GM21526 (cell line): ENCODE data around the gene CEMP1.
A peak's percentile ranks its signal among the peaks of the same experiment; 100 is the strongest.
"Not testable (repeated sequence)": the region's sequence is repeated elsewhere in the genome, so short reads cannot be mapped to it uniquely, and the experiment has no call there.

Experiments
- ATAC-seq: cut with Tn5 transposase; IDR thresholded peaks from one replicate; pipeline ENCODE4 v1.9.1; 2021; ENCODE audit warnings: moderate library complexity; ENCODE audit not compliant: unreplicated experiment, low FRiP score

The CEMP1 gene, protein sequence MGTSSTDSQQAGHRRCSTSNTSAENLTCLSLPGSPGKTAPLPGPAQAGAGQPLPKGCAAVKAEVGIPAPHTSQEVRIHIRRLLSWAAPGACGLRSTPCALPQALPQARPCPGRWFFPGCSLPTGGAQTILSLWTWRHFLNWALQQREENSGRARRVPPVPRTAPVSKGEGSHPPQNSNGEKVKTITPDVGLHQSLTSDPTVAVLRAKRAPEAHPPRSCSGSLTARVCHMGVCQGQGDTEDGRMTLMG

DNA sequence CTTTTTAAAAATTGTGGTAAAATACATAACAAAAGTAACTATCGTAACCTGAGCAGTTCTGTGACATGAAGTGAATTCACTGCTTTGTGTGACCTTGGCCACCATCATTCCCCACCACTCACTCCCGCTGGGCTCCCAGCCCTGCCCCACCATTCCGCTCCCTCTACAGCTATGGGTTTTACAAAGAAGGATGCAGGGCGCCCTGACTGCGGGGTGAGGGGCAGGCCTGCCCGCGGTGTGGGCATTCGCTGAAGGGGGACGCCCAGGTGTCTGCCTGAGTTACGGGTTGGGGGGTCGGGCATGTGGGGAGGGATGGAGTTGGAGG is at the start of gene CEMP1:
CEMP1 (minus strand) TSS at position 38 of the 325 bp plus-strand sequence. CDS start 335 bp downstream, outside the sequence.
- no peak for ATAC-seq

DNA sequence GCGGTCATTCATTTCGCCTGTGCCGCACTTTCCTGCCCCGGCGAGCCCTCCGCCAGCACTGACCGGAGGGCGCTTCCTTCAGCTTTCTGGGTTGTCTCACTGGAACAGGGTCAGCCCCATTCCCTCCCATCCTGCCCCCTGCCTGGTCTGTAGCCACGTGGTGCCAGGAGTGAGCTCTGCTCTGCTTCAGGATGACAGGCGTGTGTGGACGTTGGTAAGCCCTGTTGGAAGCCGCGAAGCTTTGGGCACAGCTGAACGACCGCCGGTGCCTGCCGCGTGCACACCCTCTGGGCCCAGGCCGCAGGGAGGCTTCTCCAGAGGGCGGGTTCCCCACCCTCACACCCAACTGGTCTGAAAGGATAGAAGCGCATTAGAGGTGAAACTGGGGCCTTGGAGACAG is 49.6 kb upstream of the CEMP1 start:
- ATAC-seq = not testable (repeated sequence)

DNA sequence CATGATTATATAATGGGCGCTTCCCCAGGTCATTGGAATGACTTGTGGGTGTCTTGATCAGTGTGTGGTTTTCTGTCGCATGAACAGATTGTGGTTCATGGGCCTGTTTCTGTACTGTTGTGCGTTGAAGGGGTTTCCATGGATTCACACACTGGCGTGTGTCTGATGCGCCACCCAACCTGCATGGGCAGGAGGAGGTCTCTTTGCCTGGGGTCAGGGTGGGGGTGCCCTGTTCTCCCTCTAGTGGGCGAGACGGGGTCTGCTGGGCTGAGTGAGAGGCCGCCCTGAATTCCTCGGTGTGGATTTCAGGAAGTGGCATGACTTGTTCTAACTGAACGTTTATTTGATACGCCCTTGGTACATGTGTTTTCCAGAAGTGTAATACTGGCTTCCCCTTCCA is 48.9 kb upstream of the CEMP1 start:
- ATAC-seq = not testable (repeated sequence)

DNA sequence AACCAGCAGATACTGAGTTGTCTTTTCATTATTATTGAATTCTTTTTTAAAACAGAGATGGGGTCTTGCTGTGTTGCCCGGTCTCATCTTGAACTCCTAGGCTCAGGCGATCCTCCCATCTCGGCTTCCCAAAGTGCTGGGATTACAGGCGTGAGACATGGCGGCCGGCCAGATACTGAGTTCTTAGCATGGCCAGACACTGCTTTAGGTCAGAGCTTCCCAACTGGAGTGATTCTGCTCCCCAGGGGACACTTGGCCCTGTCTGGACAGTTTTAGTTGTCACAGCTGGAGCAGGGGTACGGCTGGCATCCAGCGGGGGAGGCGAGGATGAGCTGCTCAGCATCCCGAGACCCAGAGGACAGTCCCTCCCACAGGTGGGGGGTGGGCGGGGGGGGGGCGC is 47.7 kb upstream of the CEMP1 start:
- ATAC-seq = not testable (repeated sequence)

DNA sequence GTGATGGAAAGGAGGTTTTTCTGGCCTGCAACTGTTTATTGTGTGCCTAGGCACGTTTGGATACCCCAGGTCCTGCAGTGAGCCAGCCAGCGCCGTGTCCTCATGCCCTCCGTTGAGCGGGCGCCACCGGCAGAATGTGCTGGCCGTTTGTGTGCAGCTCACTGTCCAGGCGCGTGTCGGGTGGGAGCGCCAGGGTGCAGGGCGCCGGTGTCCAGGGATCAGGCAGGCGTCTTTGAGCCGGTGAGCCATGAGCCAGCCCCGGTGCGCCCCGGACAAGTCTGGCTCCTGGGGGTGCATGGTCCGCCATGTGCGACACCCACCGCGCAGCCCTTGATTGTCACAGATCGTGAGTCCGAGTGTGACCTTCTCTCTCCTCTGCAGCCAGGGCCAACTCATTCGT is 45.8 kb upstream of the CEMP1 start:
- not testable (repeated sequence) for ATAC-seq

DNA sequence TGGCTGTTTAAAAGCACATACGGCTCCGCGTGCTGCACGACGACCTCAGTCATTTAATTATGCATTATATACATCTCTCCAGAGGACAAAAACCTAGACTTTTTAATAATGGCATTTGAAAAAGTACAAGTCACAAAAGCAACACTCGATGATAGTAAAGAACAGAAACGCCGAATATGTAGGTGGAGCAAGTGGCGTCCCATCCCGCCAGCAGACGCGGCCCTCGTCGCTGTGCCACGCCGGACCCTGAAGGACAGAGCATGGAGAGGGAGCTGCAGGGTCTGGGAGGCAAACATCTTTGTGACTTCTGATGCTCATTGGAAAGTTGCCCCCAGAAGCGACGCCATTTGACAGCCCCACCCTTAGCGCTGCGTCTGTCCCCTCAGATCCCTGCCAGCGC is 44.6 kb upstream of the CEMP1 start:
- ATAC-seq = not testable (repeated sequence)

DNA sequence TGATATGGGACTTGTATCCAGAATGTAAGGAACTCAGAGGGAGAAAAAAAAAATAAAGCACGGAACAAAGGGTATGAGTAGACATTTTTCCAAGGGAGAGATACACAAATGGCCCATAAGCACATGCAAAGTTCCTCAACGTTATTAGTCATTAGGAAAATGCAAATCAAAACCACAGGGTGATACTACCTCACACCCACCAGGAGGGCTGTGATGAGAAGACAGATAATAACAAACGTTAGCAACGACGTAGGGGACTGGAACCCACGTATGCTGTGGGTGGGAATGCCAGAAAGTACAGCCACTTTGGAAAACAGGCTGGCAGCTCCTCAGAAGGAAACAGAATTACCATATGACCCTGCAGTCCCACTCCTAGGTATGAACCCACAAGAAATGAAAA is 41.5 kb upstream of the CEMP1 start:
- ATAC-seq = not testable (repeated sequence)

DNA sequence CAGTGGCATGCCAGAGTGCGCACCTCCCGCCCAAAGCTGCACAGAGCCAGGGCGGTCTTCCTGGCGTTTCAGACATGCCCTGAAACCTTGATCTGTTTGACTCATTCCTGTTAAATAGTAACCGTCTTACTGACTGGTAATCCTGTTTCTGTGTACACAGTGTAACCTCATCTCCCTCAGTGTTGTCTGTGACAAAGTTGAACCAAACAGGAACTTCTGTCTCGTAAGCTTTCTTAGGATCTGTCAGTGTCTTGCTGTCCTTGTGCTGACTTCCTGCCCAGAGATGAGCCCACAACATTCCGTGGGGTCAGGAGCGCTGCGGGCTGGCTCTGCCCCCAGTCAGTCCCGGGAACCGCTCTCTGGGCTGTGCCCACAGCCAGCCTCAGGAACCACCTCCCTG is 37.4 kb upstream of the CEMP1 start:
- not testable (repeated sequence) for ATAC-seq

DNA sequence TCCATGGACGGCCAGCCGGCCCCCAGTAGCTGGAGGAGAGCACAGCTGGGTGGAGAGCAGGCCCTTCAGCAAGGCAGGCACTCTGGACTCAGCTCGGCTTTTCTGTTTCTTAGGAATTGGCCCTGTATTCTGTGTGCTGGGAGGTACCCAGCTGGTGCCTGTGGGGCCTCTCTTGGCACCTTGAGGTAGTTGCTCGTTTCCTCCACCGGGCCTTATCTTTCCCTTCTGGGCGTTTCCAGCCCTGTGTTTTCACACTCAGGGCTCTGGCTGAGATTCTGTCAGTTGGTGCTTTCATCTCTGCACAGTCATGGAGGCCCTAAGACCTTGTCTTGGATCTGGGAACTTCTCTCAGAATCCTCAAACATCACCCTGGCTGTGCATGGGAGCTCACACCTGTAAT is 36.3 kb upstream of the CEMP1 start:
- ATAC-seq = not testable (repeated sequence)

DNA sequence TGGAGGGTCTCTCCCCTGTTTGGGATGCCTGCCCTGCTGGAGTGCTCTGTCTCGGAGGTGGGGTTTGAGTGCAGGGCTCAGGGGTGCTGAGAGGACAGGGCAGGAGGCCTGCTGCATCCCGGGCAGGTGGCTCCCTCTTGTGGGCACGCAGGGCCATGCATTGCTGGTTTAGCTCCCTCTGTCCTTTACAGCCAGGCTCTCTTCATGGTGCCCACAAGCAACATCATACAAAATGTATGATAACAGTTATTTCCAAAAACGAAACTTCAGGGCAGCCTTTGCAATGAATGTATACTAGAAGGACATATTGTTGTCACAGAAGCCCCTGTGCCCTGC is 29.6 kb upstream of the CEMP1 start:
- not testable (repeated sequence) for ATAC-seq

DNA sequence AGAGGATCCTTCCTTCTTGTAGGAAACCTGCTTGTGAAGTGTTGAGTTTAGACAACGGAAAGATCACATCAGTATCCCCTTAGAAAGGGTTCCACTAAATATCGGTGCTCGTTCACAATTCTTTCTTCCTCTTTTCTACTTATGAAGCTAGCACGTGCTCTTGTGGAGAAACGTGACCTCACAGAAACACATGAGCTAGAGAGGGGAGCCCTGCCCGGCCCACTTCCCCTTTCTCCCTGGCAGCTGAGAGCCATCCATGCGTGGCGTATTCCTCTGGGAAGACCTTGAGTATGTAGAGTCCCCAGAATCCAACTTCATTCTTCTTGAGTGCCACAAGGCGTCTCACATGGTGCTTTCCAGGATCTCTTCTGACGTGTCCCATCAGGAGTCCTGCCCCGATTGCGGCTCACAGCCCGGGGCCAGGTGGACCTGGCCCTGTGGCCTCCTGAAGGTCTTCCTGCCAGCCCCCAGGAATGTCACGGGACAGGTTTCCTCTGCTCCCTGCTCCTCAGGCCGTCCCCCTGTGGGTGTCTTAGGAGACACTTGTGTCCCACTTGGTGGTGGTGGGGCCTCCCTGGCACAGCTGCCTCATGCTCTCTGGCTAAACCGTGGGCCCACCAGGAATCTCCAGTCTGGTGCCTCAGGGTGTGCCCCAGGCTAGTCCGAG is 29.1 kb upstream of the CEMP1 start:
- peak; percentile 45 for ATAC-seq

DNA sequence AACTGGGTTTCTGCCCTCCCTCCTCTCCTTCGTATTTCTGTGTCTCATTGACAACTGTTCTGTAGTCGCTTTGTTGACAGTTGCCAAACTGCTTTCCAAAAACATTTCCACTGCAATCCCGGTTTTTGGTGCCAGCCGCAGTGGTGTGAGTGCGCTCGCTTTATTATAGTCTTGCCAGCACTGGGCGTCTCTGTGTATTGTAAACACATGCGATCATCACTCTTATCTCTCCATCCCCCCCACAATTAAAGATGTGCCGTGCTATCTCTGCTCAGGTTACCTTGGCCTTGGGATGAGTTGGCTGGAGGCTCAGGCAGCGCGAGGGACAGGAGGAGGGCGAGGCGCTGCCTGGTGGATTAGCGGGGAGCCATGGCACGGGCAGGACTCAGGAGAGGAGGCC is 25.9 kb upstream of the CEMP1 start:
- not testable (repeated sequence) for ATAC-seq

DNA sequence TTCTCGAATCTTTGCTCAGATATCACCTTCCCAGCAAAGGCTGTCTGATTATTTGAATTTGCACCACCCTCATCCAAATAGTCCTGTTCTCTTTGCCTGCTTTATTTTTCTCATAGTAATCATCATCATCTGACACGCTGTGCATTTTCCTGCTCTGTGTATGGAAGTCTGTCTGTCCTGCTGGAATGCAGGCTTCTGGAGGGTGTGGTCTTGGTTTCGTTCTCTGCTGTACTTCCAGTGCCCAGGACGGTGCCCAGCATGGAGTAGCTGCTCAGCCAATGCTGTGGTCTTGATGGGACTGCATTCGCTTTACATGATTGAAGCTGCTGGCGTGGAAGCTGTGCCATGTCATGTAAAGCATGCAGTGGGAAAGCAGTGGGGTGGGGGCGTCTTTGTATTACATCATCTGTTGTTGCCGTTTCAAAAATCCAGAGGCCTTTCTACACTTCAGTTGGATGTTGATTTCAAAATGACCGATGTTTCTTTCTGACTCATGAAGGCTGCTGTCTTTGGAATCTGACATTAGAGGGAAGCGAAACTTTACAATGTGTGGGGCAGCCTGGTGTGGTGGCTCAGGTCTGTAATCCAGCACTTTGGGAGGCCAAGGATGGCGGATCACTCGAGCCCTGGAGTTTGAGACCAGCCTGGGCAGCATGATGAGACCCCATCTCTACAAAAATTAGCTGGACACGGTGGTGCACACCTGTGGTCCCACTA is 23.7 kb upstream of the CEMP1 start:
- not testable (repeated sequence) for ATAC-seq

DNA sequence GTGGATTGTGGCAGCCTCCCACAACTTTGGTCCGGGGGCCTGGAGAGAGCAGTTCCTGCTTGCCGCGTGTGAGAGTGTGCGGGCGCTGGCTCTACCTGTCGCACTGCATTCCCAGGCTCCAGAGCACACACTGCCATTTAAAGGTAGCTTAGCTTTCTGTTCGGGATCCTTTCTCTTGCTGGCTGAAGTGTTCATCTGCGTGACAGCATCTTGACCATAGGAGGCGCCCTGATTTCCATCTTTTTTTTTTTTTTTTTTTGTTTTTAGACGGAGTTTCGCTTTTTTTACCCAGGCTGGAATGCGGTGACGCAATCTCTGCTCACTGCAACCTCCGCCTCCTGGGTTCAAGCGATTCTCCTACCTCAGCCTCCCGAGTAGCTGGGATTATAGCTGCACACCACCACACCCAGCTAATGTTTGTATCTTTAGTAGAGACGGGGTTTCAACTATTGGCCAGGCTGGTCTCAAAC is 20.2 kb upstream of the CEMP1 start:
- not testable (repeated sequence) for ATAC-seq

DNA sequence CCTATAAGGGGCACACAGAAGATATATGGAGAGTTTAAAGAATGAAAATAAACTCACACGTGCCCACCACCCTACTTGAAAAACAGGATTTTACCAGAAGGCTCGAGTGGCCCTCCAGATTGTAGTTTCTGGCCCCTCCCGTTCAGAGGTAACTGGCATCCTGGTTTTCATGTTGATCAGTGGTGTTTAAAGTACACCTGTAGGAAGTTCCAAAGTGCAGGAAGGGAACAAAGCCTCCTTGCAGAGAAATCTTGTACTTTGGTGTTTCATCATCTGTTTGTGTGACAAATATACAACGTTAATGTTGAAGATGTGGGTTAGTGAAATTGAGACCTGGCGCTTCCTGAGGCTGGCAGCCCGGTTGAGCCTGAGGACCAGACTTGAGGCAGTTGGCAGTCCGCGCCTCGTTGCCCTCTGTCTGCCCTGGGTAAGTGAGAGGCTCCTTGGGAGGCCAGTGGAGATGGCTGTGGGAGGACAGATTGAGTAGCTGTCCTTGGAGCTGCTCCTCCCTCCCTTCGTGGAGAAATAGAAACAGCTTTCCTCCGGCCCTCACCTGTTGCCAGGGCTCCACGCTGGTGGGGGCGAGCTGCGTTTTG is 19.2 kb upstream of the CEMP1 start:
- not testable (repeated sequence) for ATAC-seq

DNA sequence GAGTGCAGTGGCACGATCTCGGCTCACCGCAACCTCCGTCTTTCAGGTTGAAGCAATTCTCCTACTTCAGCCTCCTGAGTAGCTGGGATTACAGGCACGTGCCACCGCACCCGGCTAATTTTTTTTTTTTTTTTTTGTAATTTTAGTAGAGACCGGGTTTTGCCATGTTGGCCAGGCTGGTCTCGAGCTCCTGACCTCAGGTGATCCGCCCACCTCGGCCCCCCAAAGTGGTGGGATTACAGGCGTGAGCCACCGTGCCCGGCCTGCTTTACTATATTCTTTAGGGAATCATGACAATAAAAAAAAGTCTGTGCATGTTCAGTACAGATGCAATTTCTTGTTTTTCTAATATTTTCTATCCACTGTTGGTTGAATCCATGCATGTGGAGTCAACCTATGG is 12.6 kb upstream of the CEMP1 start:
- ATAC-seq = not testable (repeated sequence)

DNA sequence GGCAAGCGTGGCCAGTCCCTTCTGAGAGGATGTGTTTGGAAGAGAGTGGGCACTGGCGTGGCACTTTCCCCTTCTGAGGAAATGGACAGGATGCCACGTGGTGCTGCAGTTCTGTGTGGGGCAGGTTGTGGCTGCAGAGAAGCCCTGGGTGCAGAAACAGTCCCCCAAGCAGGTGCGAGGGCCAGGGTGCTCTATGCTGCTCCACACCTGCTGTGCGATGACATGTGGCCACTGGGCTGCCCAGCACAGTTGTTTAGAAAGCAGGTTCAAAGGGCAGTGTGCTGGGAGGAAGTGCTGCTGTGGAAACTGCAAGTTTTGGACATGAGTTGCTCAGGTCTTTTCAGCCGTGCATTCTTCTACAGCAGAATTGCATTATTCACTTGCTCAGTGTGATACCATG is 10.2 kb upstream of the CEMP1 start:
- not testable (repeated sequence) for ATAC-seq

DNA sequence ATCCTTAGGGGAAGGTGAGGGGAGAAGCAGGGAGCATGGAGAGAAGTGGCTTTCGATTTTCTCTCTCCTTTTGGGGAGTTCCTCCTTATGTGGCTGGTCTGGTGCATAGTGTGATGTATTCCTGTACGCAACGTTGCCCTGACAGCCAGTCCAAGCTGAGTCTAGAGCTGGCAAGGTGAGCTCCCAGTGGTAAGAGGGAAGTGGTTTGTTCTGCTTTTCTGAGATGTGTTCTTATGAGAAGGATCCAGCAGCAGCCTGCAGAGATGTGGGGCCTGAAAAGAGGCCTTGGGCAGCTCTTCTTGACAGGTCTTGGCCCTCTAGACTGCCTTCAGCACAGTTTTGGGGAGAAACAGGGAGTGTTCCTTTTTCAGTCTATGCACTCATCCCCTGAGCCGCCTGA is 9.7 kb upstream of the CEMP1 start:
- ATAC-seq = not testable (repeated sequence)

DNA sequence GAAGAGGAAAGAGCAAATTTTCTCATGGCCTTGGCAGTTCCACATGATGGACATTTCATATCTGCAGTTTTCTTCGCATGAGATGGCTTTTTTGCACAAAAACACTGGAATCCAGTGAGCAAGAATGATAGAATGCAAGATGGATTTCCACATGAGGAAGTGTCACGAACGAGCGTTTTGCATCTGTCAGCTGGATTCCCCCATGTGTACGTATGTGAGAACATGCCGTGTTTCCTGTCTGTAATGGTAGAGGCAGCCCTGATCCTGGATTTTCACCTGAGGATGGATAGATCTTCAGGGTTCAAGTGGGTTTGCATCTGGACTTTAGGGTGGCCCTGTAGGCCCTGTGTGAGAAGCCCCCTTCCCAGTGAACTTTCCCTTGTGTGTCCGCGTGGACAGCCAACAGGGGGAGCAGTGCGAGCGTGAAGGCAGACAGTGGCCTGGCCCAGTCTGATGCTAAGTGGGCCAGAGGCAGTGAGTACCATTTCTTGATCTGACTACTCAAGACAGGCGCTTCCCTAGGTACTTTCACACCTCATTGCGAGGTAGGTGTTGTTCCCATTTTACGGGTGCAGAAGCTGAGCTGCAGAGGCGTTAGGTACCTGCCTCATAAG is 8.7 kb upstream of the CEMP1 start:
- not testable (repeated sequence) for ATAC-seq

DNA sequence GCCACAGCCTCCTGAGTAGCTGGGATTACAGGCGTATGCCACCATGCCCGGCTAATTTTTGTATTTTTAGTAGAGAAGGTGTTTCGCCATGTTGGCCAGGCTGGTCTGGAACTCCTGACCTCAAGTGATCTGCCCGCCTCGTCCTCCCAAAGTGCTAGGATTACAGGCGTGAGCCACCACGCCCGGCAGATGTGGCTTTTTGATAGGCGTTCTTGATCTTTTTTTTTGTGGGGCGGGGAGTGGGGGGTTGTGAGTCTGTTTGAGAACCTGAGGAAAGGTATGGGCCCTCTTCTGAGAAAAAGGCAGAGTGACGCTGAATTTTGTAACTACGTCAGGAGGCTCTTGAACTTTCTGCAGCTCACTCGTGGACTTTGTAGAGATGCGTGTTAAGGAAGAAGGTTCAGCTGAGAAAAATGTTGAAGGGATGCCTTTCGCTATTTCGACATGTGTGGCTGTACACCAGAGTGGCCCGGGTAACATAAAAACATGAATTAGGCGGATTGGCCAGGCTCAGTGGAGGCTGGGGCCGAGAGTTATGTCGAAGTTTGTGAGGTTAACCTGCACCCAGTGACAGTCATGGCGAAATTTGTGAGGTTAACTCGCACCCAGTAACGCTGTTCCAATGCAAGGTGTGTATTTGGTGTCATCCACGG is 8.1 kb upstream of the CEMP1 start:
- ATAC-seq = not testable (repeated sequence)
